ENCODE measurements around the gene FAM151B. TPM values are rescaled to one million over a fixed set of nuclear protein-coding genes. Genes with fewer than 3 reads are reported as not detected.

FAM151B gene
- 2.4 TPM in 2 replicates for total RNA-seq (2022)
- percentile 41 among the genes with signal in this experiment for Bru-seq, nascent RNA
- BruChase-seq, experiment 1, labeled RNA remaining after a 2-hour chase, result percentile 46 among the genes with signal in this experiment
- percentile 42 among the genes with signal in this experiment for BruChase-seq, experiment 2, labeled RNA remaining after a 6-hour chase
- long read RNA-seq, partial matches to known transcripts, result 1 of 2 reads
- long read RNA-seq, other reads (novel, unspliced or antisense), result 1 of 2 reads

- Histone ChIP-seq H3K4me1 (0 out of 2 replicates have a peak, but pooled peaks cover 3% of the 10 kb centered on the region), H3K36me3 (ENCODE audit: control insufficient read depth, insufficient read depth, low read length) (no peaks in the 10 kb centered on the region), H3K27me3 (replicated peaks; ENCODE audit: control insufficient read depth, insufficient read depth, low read length) (no peaks in the 10 kb centered on the region), H3K4me3 (ENCODE audit: low read depth, low read length) (peak within 1 kb of the TSS; percentile 76), H3K9me3 (no peaks in the 10 kb centered on the region)
- CTCF ChIA-PET, result interaction anchor here (0.6 kb wide), 3 partner anchors 12 to 184 kb away, joined by 3 to 5 read pairs (median 4); partner anchors contain the start of genes DHFR and MSH3
- H3K36me3 Mint-ChIP-seq (ENCODE audit: insufficient read depth, unreplicated experiment), result peaks cover 39% of the 10 kb centered on the region
- POLR2A ChIA-PET, result interaction anchor here (0.7 to 1.7 kb wide), 3 partner anchors 167 to 184 kb away, joined by 3 to 8 read pairs (median 3); partner anchors contain the start of genes DHFR and MSH3
- H3K27ac Mint-ChIP-seq (ENCODE audit: unreplicated experiment), result peak within 1 kb of the TSS; percentile 84
- BruUV-seq (replicated peaks), result TSS peak; percentile 24
- H3K27me3 Mint-ChIP-seq (ENCODE audit: insufficient read depth, unreplicated experiment), result no peaks in the 10 kb centered on the region
- H3K4me1 Mint-ChIP-seq (ENCODE audit: low read depth, unreplicated experiment), result peaks cover 32% of the 10 kb centered on the region
- intact Hi-C loops (cut with micrococcal nuclease; ENCODE audit: unreplicated experiment), result loop anchor here (1.0 to 10.0 kb wide), 4 partner anchors 77 to 184 kb away; no protein-coding TSS in a partner anchor
- peaks cover 4% of the 10 kb centered on the region for H3K9me3 Mint-ChIP-seq (ENCODE audit: unreplicated experiment)
- peak; percentile 93 to 95 for DNase-seq
- peak in 1 of 2 experiments; percentile 21 for TF ChIP-seq CTCF (IDR thresholded peaks at IDR 0.05; ENCODE audit: insufficient read depth in 1 of 2, low read depth in 1 of 2, low read length in 1 of 2, severe bottlenecking in 1 of 2, unreplicated experiment in 1 of 2)
- peak within 1 kb of the TSS; percentile 92 for H3K4me3 Mint-ChIP-seq (ENCODE audit: unreplicated experiment)
These were observed at the start of gene FAM151B for GRCh38 chr5:80487829-80488721. TSS of gene FAM151B (plus strand) at chr5:80488100. CDS start at chr5:80488124, 24 bp downstream.

- Histone ChIP-seq H3K36me3 (ENCODE audit: control insufficient read depth, insufficient read depth, low read length) (peaks cover 2% of the 10 kb centered on the region), H3K4me3 (ENCODE audit: low read depth, low read length) (no peak overlapping the region), H3K9me3 (no peaks in the 10 kb centered on the region), H3K27me3 (replicated peaks; ENCODE audit: control insufficient read depth, insufficient read depth, low read length) (no peaks in the 10 kb centered on the region), H3K4me1 (no peaks in the 10 kb centered on the region)
- H3K9me3 Mint-ChIP-seq (ENCODE audit: unreplicated experiment), result no peaks in the 10 kb centered on the region
- H3K4me3 Mint-ChIP-seq (ENCODE audit: unreplicated experiment), result no peak overlapping the region
- no peak overlapping the region for H3K27ac Mint-ChIP-seq (ENCODE audit: unreplicated experiment)
- CTCF ChIA-PET, result no interaction called here
- no TSS peak for BruUV-seq (replicated peaks)
- DNase-seq, result no peak
- intact Hi-C loops (cut with micrococcal nuclease; ENCODE audit: unreplicated experiment), result no loop called here
- H3K27me3 Mint-ChIP-seq (ENCODE audit: insufficient read depth, unreplicated experiment), result no peaks in the 10 kb centered on the region
- H3K4me1 Mint-ChIP-seq (ENCODE audit: low read depth, unreplicated experiment), result no peaks in the 10 kb centered on the region
- POLR2A ChIA-PET, result no interaction called here
- TF ChIP-seq CTCF (IDR thresholded peaks at IDR 0.05; ENCODE audit: insufficient read depth in 1 of 2, low read depth in 1 of 2, low read length in 1 of 2, severe bottlenecking in 1 of 2, unreplicated experiment in 1 of 2), result no peak
- peaks cover 27% of the 10 kb centered on the region for H3K36me3 Mint-ChIP-seq (ENCODE audit: insufficient read depth, unreplicated experiment)
These were observed 49.2 kb upstream of the FAM151B start for GRCh38 chr5:80438739-80439138.

DNA sequence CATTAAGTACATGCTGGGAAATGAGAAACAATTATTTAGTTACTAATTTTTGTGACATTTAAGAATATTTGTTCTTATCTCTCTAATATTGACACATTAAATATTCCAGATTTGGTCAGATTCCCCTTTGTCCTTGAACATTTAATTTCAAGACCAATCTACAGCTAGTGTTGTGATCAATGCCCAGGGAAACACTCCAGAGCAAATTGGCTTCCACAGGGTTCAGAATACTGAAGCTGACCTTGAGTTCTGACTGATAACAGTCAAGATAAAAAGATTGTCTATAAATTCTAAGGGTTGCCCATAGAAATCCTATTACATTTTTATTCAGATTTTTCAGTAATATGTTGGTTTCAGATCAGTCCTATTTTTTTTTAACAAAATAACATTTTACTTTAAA lies 48.7 kb upstream of the FAM151B start:
- Mint-ChIP-seq H3K36me3 (ENCODE audit: insufficient read depth, unreplicated experiment) (peaks cover 27% of the 10 kb centered on the region), H3K4me1 (ENCODE audit: low read depth, unreplicated experiment) (no peaks in the 10 kb centered on the region), H3K27ac (ENCODE audit: unreplicated experiment) (no peak overlapping the region), H3K9me3 (ENCODE audit: unreplicated experiment) (no peaks in the 10 kb centered on the region), H3K4me3 (ENCODE audit: unreplicated experiment) (no peak overlapping the region), H3K27me3 (ENCODE audit: insufficient read depth, unreplicated experiment) (no peaks in the 10 kb centered on the region)
- DNase-seq, result no peak
- H3K4me3 ChIP-seq (ENCODE audit: low read depth, low read length), result no peak overlapping the region
- no TSS peak for BruUV-seq (replicated peaks)
- H3K4me1 ChIP-seq, result no peaks in the 10 kb centered on the region
- ChIA-PET POLR2A (no interaction called here), CTCF (no interaction called here)
- peaks cover 2% of the 10 kb centered on the region for H3K36me3 ChIP-seq (ENCODE audit: control insufficient read depth, insufficient read depth, low read length)
- no peaks in the 10 kb centered on the region for H3K9me3 ChIP-seq
- no peak for TF ChIP-seq CTCF (IDR thresholded peaks at IDR 0.05; ENCODE audit: insufficient read depth in 1 of 2, low read depth in 1 of 2, low read length in 1 of 2, severe bottlenecking in 1 of 2, unreplicated experiment in 1 of 2)
- intact Hi-C loops (cut with micrococcal nuclease; ENCODE audit: unreplicated experiment), result no loop called here
- H3K27me3 ChIP-seq (replicated peaks; ENCODE audit: control insufficient read depth, insufficient read depth, low read length), result no peaks in the 10 kb centered on the region

All from Caco-2 (cell line).